GM04503 (cell line): Measurements from ENCODE around the gene FRMD7.
A peak's percentile ranks its signal among the peaks of the same experiment; 100 is the strongest.
"Not testable (repeated sequence)": the region's sequence is repeated elsewhere in the genome, so short reads cannot be mapped to it uniquely, and the experiment has no call there.

Experiments used
- DNase-seq: peaks from one replicate; pipeline ENCODE4 v3.0.0-alpha.2; 2012; ENCODE audit warnings: low read depth

Gene FRMD7

GRCh38 chrX:132127743-132128142 is at the start of gene FRMD7:
Gene FRMD7 (minus strand): TSS chrX:132128020. CDS start chrX:132127844, 176 bp downstream.
- no peak for DNase-seq

- DNase-seq: no peak
These were observed 45.8 kb upstream of the FRMD7 start for GRCh38 chrX:132173647-132174046.

GRCh38 chrX:132171881-132172280 is 44.1 kb upstream of the FRMD7 start:
- no peak for DNase-seq

- DNase-seq: no peak
These were observed 43.7 kb upstream of the FRMD7 start for GRCh38 chrX:132171478-132171877.

GRCh38 chrX:132169554-132169953 is 41.7 kb upstream of the FRMD7 start:
- no peak for DNase-seq

GRCh38 chrX:132165651-132166050 is 37.8 kb upstream of the FRMD7 start:
- DNase-seq: no peak

GRCh38 chrX:132165005-132165404 is 37.2 kb upstream of the FRMD7 start:
- DNase-seq: no peak

GRCh38 chrX:132163094-132163493 is 35.3 kb upstream of the FRMD7 start:
- not testable (repeated sequence) for DNase-seq

- no peak for DNase-seq
These were observed 25.3 kb upstream of the FRMD7 start for GRCh38 chrX:132153166-132153565.

- DNase-seq: no peak
These were observed 18.6 kb upstream of the FRMD7 start for GRCh38 chrX:132146456-132146855.

- no peak for DNase-seq
These were observed 16.2 kb upstream of the FRMD7 start for GRCh38 chrX:132144061-132144460.

- DNase-seq: no peak
These were observed 1.9 kb downstream of the FRMD7 start for GRCh38 chrX:132125906-132126305.

- no peak for DNase-seq
These were observed 6.9 kb downstream of the FRMD7 start for GRCh38 chrX:132120913-132121312.

GRCh38 chrX:132119821-132120515 is 7.9 kb downstream of the FRMD7 start:
- DNase-seq: no peak

GRCh38 chrX:132119283-132119682 is 8.5 kb downstream of the FRMD7 start:
- no peak for DNase-seq

- no peak for DNase-seq
These were observed 9.5 kb downstream of the FRMD7 start for GRCh38 chrX:132118358-132118757.

- DNase-seq: no peak
These were observed 12.0 kb downstream of the FRMD7 start for GRCh38 chrX:132115792-132116191.

- no peak for DNase-seq
These were observed 13.2 kb downstream of the FRMD7 start for GRCh38 chrX:132114607-132115006.

GRCh38 chrX:132107291-132107690 is 20.5 kb downstream of the FRMD7 start:
- DNase-seq: no peak

GRCh38 chrX:132101799-132102198 is 26.0 kb downstream of the FRMD7 start:
- DNase-seq: no peak

- DNase-seq: no peak
These were observed 26.6 kb downstream of the FRMD7 start for GRCh38 chrX:132101206-132101605.

GRCh38 chrX:132098704-132099103 is 29.1 kb downstream of the FRMD7 start:
- DNase-seq: not testable (repeated sequence)

- DNase-seq: peak; percentile 12
These were observed 33.7 kb downstream of the FRMD7 start for GRCh38 chrX:132094164-132094563.

GRCh38 chrX:132093239-132093860 is 34.5 kb downstream of the FRMD7 start:
- DNase-seq: no peak
